Upper lobe of left lung (tissue), 6 donors: ENCODE data around the gene MAD1L1. TPM values are rescaled to one million over a fixed set of nuclear protein-coding genes. Genes with fewer than 3 reads are reported as not detected.

Source experiments
- ATAC-seq, 2 donors: fragments of 200-7000 bp; cut with Tn5 transposase; one replicate each; pipeline ENCODE4 v1.9.1; 2022; ENCODE audit warnings: mild to moderate bottlenecking in 2 of 2, moderate library complexity in 2 of 2; ENCODE audit not compliant: low FRiP score in 2 of 2
- DNase-seq, 2 donors: peaks; one replicate each; pipeline ENCODE4 v3.0.0-alpha.2; 2019 to 2020
- H3K27ac ChIP-seq, 4 donors: fragments of 200-600 bp; sonication (generic); one replicate each; pipeline ENCODE4 v1.5.1; 2016 to 2019
- H3K27me3 ChIP-seq, 4 donors: fragments of 200-600 bp; sonication (generic); one replicate each; pipeline ENCODE4 v1.5.1; 2017 to 2019
- H3K36me3 ChIP-seq, 4 donors: fragments of 200-600 bp; sonication (generic); one replicate each; pipeline ENCODE4 v1.5.1; 2016 to 2019
- H3K4me1 ChIP-seq, 4 donors: fragments of 200-600 bp; sonication (generic); one replicate each; pipeline ENCODE4 v1.5.1; 2018 to 2019
- H3K4me3 ChIP-seq, 4 donors: fragments of 200-600 bp; sonication (generic); one replicate each; pipeline ENCODE4 v1.5.1; 2017 to 2019; ENCODE audit warnings: mild to moderate bottlenecking in 2 of 4, moderate library complexity in 1 of 4
- H3K9me3 ChIP-seq, 4 donors: fragments of 200-600 bp; sonication (generic); one replicate each; pipeline ENCODE4 v1.5.1; 2018 to 2019
- CTCF ChIP-seq, 6 experiments: fragments of 450-650 bp in 4 of 6; fragments of 200-600 bp in 2 of 6; sonication (generic) in 2 of 6; IDR thresholded peaks; one replicate each; pipeline ENCODE4 v1.5.1; 2016 to 2019; ENCODE audit warnings: antibody characterized with exemption in 6 of 6
- EP300 ChIP-seq, 4 donors: sonication (generic); formaldehyde crosslinking; IDR thresholded peaks; one replicate each; pipeline ENCODE4 v1.5.1; 2017; ENCODE audit warnings: antibody characterized with exemption in 4 of 4, control low read depth in 2 of 4
- POLR2A ChIP-seq, 4 donors: fragments of 450-650 bp; IDR thresholded peaks; one replicate each; pipeline ENCODE4 v1.5.1; 2016 to 2017; ENCODE audit warnings: antibody characterized with exemption in 4 of 4, mild to moderate bottlenecking in 2 of 4
- POLR2AphosphoS5 ChIP-seq, 2 donors: sonication (generic); formaldehyde crosslinking; IDR thresholded peaks; one replicate each; pipeline ENCODE4 v1.5.1; 2017; ENCODE audit warnings: antibody characterized with exemption in 2 of 2
- WGBS, 2 donors: methylation state at CpG; one replicate each; pipeline ENCODE4 v1.1.5; 2017 to 2018; 5-methylcytosine and 5-hydroxymethylcytosine counted together
- total RNA-seq, 6 donors: library from RNA; depleted of rRNA in 4 of 6; stranded (reverse); fragments of >200 nt in 4 of 6; gene quantifications; one replicate each; pipeline versions ENCODE4 v1.1.0 to v1.2.1, GENCODE V29; 2016 to 2021
- donor health status: DM: no; HTN: no; CAD: no; lungs with moderate emphysema.
- donor health status: DM: no; HTN: yes; CAD: no; lungs with severe emphysema.

MAD1L1 gene
- total RNA-seq, 6 donors from 2014 or later, result 40.6 to 364 (median 65.6) TPM

GRCh38 chr7:1941464-1942242, 291.1 kb downstream of the MAD1L1 start:
- Histone ChIP-seq H3K27ac (peak overlapping the region in 1 of 4 donors; percentile 86), H3K4me3 (no peak overlapping the region), H3K4me1 (peaks cover 6 to 18% (median 13%) of the 10 kb centered on the region in 4 donors), H3K27me3 (no peaks in the 10 kb centered on the region), H3K9me3 (no peaks in the 10 kb centered on the region), H3K36me3 (peaks cover 0 to under 1% (median 0%) of the 10 kb centered on the region in 4 donors)
- DNase-seq, result peak in 1 of 2 donors; percentile 80
- no peak for TF ChIP-seq CTCF (IDR thresholded peaks at IDR 0.05)
- no peak for TF ChIP-seq POLR2A (IDR thresholded peaks at IDR 0.05)
- no peak for TF ChIP-seq POLR2AphosphoS5 (IDR thresholded peaks at IDR 0.05)
- no peak for TF ChIP-seq EP300 (IDR thresholded peaks at IDR 0.05)
- ATAC-seq, result no peak
- WGBS, 2 donors, result 85 to 86% methylated on average over 19 to 30 of the region's 30 CpGs

- peak in 1 of 2 donors; percentile 86 for DNase-seq
- Histone ChIP-seq H3K4me3 (no peak overlapping the region), H3K9me3 (no peaks in the 10 kb centered on the region), H3K4me1 (peaks cover 6 to 18% (median 13%) of the 10 kb centered on the region in 4 donors), H3K27ac (peak overlapping the region; percentile 50 to 86 (median 60)), H3K27me3 (no peaks in the 10 kb centered on the region), H3K36me3 (peaks cover 0 to 5% (median 0%) of the 10 kb centered on the region in 4 donors)
- ATAC-seq, result peak in 1 of 2 donors; percentile 4
- TF ChIP-seq POLR2A (IDR thresholded peaks at IDR 0.05) (no peak), CTCF (IDR thresholded peaks at IDR 0.05) (no peak), POLR2AphosphoS5 (IDR thresholded peaks at IDR 0.05) (no peak), EP300 (IDR thresholded peaks at IDR 0.05) (no peak)
- 53 to 77% methylated on average over 3 to 16 of the region's 16 CpGs for WGBS, 2 donors
Measured at GRCh38 chr7:1940863-1941262, 291.9 kb downstream of the MAD1L1 start.

- 46 to 67% methylated on average over 19 to 21 of the region's 21 CpGs for WGBS, 2 donors
- no peaks in the 10 kb centered on the region for H3K27me3 ChIP-seq
- H3K36me3 ChIP-seq, result peaks cover 0 to 5% (median 0%) of the 10 kb centered on the region in 4 donors
- H3K4me1 ChIP-seq, result peaks cover 6 to 18% (median 13%) of the 10 kb centered on the region in 4 donors
- no peaks in the 10 kb centered on the region for H3K9me3 ChIP-seq
- H3K4me3 ChIP-seq, result peak overlapping the region in 3 of 4 donors; percentile 26 to 44 (median 41)
- TF ChIP-seq CTCF (IDR thresholded peaks at IDR 0.05) (no peak), EP300 (IDR thresholded peaks at IDR 0.05) (peak in 1 of 4 donors; percentile 69), POLR2A (IDR thresholded peaks at IDR 0.05) (peak in 2 of 4 donors; percentile 13 to 77), POLR2AphosphoS5 (IDR thresholded peaks at IDR 0.05) (peak; percentile 23 to 57)
- peak overlapping the region; percentile 57 to 86 (median 64) for H3K27ac ChIP-seq
- ATAC-seq (peak; percentile 80 to 88), DNase-seq (peak; percentile 78 to 88)
Measured at GRCh38 chr7:1940402-1940786, 292.4 kb downstream of the MAD1L1 start.

- H3K4me1 ChIP-seq, result peaks cover 6 to 18% (median 13%) of the 10 kb centered on the region in 4 donors
- no peaks in the 10 kb centered on the region for H3K9me3 ChIP-seq
- peak overlapping the region in 3 of 4 donors; percentile 26 to 44 (median 41) for H3K4me3 ChIP-seq
- H3K27ac ChIP-seq, result peak overlapping the region; percentile 57 to 86 (median 64)
- no peaks in the 10 kb centered on the region for H3K27me3 ChIP-seq
- 71 to 86% methylated on average over 15 to 26 of the region's 28 CpGs for WGBS, 2 donors
- peaks cover 0 to 5% (median 1%) of the 10 kb centered on the region in 4 donors for H3K36me3 ChIP-seq
- ATAC-seq (peak in 1 of 2 donors; percentile 36), DNase-seq (peak in 1 of 2 donors; percentile 84)
- no peak for TF ChIP-seq POLR2AphosphoS5 (IDR thresholded peaks at IDR 0.05)
- TF ChIP-seq POLR2A (IDR thresholded peaks at IDR 0.05), result no peak
- no peak for TF ChIP-seq CTCF (IDR thresholded peaks at IDR 0.05)
- no peak for TF ChIP-seq EP300 (IDR thresholded peaks at IDR 0.05)
Measured at GRCh38 chr7:1939434-1940401, 293.0 kb downstream of the MAD1L1 start.
